Esophagus muscularis mucosa (tissue), 4 donors: ENCODE measurements around the gene CST9L. TPM values are rescaled to one million over a fixed set of nuclear protein-coding genes. Genes with fewer than 3 reads are reported as not detected.
A peak's percentile ranks its signal among the peaks of the same experiment; 100 is the strongest.

Experiments
- DNase-seq: peaks from one replicate; pipeline ENCODE4 v3.0.0-alpha.2; 2017; ENCODE audit errors: extremely low spot score
- H3K27ac ChIP-seq, 4 donors: fragments of 200-600 bp; sonication (generic); replicated peaks in 1 of 4; 1 replicate in 3 of 4; 2 replicates in 1 of 4; pipeline ENCODE4 v1.5.1; 2016 to 2019; ENCODE audit warnings: mild to moderate bottlenecking in 1 of 4
- H3K27me3 ChIP-seq, 4 donors: fragments of 200-600 bp; sonication (generic); one replicate each; pipeline versions ENCODE4 v1.5.1 to v1.6.0; 2016 to 2019
- H3K36me3 ChIP-seq, 4 donors: fragments of 200-600 bp; sonication (generic); one replicate each; pipeline ENCODE4 v1.5.1; 2016 to 2019
- H3K4me1 ChIP-seq, 4 donors: fragments of 200-600 bp; sonication (generic); one replicate each; pipeline ENCODE4 v1.5.1; 2016 to 2019
- H3K4me3 ChIP-seq, 4 donors: fragments of 200-600 bp; sonication (generic); 1 replicate in 2 of 4; 2 replicates in 2 of 4; pipeline ENCODE4 v1.5.1; 2016 to 2019; ENCODE audit warnings: mild to moderate bottlenecking in 4 of 4, moderate library complexity in 1 of 4
- H3K9me3 ChIP-seq, 4 donors: fragments of 200-600 bp; sonication (generic); 1 replicate in 3 of 4; 2 replicates in 1 of 4; pipeline ENCODE4 v1.5.1; 2016 to 2019
- EP300 ChIP-seq: sonication (generic); formaldehyde crosslinking; IDR thresholded peaks from one replicate; pipeline ENCODE4 v1.6.1; 2017; ENCODE audit warnings: antibody characterized with exemption
- POLR2A ChIP-seq: fragments of 450-650 bp; IDR thresholded peaks from one replicate; pipeline ENCODE4 v1.6.1; 2017; ENCODE audit warnings: antibody characterized with exemption, moderate library complexity, mild to moderate bottlenecking, low read depth
- POLR2AphosphoS5 ChIP-seq, 2 donors: sonication (generic); formaldehyde crosslinking; IDR thresholded peaks; one replicate each; pipeline ENCODE4 v1.6.1; 2017; ENCODE audit warnings: antibody characterized with exemption in 2 of 2
- WGBS: methylation state at CpG from one replicate; pipeline ENCODE4 v1.1.5; 2018; 5-methylcytosine and 5-hydroxymethylcytosine counted together
- intact Hi-C: fragments of 100-400 bp; cut with DNase I; formaldehyde crosslinking; loops from one replicate; pipeline ENCODE4 v1.15.1; 2023
- total RNA-seq, 4 donors: library from RNA; depleted of rRNA; stranded (reverse); fragments of >200 nt; gene quantifications; one replicate each; pipeline versions ENCODE4 v1.1.0 to v1.2.1, GENCODE V29; 2016
- TF ChIP-seq, protein P1 (sequence below), 3 experiments: fragments of 200-600 bp in 2 of 3; fragments of 450-650 bp in 1 of 3; sonication (generic) in 2 of 3; IDR thresholded peaks; one replicate each; pipeline ENCODE4 v1.5.1; 2017 to 2019; ENCODE audit warnings: antibody characterized with exemption in 3 of 3, mild to moderate bottlenecking in 2 of 3, moderate library complexity in 1 of 3

Gene CST9L, protein sequence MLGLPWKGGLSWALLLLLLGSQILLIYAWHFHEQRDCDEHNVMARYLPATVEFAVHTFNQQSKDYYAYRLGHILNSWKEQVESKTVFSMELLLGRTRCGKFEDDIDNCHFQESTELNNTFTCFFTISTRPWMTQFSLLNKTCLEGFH
- total RNA-seq, result not detected

DNA sequence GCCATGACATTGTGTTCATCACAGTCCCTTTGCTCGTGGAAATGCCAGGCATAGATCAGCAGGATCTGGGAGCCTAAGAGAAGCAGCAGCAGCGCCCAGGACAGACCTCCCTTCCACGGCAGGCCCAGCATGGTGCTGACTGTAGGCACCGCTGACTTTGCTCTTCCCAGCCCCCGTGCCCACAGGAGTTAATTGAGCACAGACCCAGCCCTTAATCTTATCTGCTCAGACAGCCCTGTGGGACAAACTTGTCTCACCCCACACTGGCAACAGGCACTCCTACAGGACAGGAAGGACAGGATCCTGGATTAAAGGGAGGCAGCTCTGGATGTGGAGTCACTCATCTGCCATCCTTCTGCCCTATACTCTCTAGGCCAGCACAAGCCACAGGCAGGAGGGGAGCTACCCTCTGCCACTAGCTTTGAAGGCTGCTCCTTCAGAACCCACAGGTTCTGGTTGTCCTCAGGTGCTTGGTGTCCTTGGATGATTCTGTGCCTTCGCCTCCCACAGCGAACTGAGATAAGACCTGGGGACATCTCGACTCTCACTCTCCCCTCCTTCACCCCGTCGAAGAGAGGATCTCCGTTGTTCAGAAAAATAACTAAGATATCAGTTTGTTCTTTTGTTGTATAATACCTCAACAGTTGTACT, at the start of gene CST9L:
Gene CST9L (minus strand): TSS at position 165 of the 651 bp plus-strand sequence. CDS start 34 bp downstream, at position 131.
- H3K9me3 ChIP-seq, result peaks cover 0 to 3% (median 1%) of the 10 kb centered on the region in 4 donors
- no peaks in the 10 kb centered on the region for H3K36me3 ChIP-seq
- H3K27ac ChIP-seq, result no peak within 1 kb of the TSS
- WGBS, result 66% methylated on average over 11 of the region's 11 CpGs
- peak; percentile 68 for DNase-seq
- H3K4me3 ChIP-seq, result no peak within 1 kb of the TSS
- H3K27me3 ChIP-seq, result no peaks in the 10 kb centered on the region
- TF ChIP-seq POLR2AphosphoS5 (IDR thresholded peaks at IDR 0.05) (no peak), EP300 (no peak), POLR2A (no peak)
- TF ChIP-seq, protein P1, sequence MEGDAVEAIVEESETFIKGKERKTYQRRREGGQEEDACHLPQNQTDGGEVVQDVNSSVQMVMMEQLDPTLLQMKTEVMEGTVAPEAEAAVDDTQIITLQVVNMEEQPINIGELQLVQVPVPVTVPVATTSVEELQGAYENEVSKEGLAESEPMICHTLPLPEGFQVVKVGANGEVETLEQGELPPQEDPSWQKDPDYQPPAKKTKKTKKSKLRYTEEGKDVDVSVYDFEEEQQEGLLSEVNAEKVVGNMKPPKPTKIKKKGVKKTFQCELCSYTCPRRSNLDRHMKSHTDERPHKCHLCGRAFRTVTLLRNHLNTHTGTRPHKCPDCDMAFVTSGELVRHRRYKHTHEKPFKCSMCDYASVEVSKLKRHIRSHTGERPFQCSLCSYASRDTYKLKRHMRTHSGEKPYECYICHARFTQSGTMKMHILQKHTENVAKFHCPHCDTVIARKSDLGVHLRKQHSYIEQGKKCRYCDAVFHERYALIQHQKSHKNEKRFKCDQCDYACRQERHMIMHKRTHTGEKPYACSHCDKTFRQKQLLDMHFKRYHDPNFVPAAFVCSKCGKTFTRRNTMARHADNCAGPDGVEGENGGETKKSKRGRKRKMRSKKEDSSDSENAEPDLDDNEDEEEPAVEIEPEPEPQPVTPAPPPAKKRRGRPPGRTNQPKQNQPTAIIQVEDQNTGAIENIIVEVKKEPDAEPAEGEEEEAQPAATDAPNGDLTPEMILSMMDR (IDR thresholded peaks at IDR 0.05), result no peak
- no peaks in the 10 kb centered on the region for H3K4me1 ChIP-seq
- intact Hi-C loops, result no loop called here

DNA sequence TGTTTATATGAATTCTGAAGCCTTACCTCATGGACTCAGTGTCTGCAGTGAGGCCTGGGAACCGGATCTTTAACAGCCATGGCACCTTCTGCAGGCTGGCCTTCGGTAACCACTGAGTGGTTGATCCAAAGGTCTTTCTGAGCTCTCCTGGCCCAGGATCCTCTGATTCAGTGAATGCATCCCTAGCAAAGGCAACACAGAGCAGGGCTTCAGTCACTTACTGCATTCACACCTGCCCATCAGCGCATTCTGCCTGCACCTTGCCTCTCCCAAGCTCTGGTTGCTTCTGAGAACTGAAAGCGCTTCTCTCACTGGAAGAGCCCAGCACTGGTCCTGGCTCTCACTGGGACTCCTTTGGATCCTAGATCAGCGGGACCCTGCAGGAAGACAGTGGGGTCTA, 45.9 kb upstream of the CST9L start:
- TF ChIP-seq, protein P1 (IDR thresholded peaks at IDR 0.05), result no peak
- TF ChIP-seq POLR2A (no peak), EP300 (no peak), POLR2AphosphoS5 (IDR thresholded peaks at IDR 0.05) (no peak)
- intact Hi-C loops, result loop anchor here (5.0 kb wide), 1 partner anchor 267 kb away; no protein-coding TSS in a partner anchor
- no peaks in the 10 kb centered on the region for H3K27me3 ChIP-seq

DNA sequence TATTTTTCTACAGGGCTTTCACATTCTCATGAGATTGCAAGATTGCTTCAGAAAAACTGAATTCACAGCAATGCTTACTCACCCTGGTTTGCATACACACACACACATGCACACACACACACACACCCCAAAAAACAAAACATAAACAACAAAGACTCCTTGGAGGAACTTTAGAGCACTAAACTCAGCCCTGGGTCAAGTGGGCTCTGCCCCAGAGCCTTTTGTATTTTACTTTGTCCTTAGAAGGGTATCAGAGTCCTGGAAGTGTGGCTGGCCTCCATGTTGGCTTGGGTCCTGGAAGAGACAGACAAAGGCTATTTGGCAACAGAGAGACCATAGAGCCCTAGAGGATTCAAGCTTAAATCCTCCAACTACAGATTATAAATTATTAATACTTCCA, 45.4 kb upstream of the CST9L start:
- peak; percentile 91 for DNase-seq
- H3K27me3 ChIP-seq, result no peaks in the 10 kb centered on the region
- no peaks in the 10 kb centered on the region for H3K36me3 ChIP-seq
- peak overlapping the region; percentile 57 to 76 (median 64) for H3K27ac ChIP-seq
- no peak for TF ChIP-seq POLR2A
- peaks cover 0 to 35% (median 30%) of the 10 kb centered on the region in 4 donors for H3K4me1 ChIP-seq
- no peaks in the 10 kb centered on the region for H3K9me3 ChIP-seq
- no peak overlapping the region for H3K4me3 ChIP-seq
- intact Hi-C loops, result loop anchor here (5.0 kb wide), 1 partner anchor 266 kb away; no protein-coding TSS in a partner anchor

More for the DNA sequence above, 45.9 kb upstream of the CST9L start:
- H3K4me3 ChIP-seq, result no peak overlapping the region
- H3K27ac ChIP-seq, result peak overlapping the region; percentile 57 to 76 (median 64)
- H3K4me1 ChIP-seq, result peaks cover 0 to 35% (median 30%) of the 10 kb centered on the region in 4 donors
- 86% methylated on average over 4 of the region's 5 CpGs for WGBS
- H3K36me3 ChIP-seq, result no peaks in the 10 kb centered on the region
- H3K9me3 ChIP-seq, result no peaks in the 10 kb centered on the region
- DNase-seq, result peak; percentile 60

DNA sequence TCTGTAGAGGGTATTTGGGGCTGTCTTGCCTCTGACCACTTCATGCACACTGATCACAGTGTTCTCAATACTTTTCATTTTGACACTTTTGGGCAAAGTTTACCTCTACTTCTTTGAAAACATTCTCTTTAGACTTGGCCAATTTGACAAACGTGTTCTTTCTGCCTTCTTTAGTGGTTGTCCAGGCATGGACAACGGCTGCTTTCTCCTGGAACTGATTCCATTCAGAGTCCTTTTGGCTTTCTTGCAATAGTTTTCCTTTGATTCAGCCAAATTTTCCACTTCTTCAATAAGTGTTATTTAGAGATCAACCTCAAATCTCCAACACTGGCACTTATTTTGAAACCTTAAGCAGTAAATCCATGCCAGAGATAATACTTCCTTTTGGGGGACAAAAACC, 44.1 kb upstream of the CST9L start:
- intact Hi-C loops, result loop anchor here (5.0 kb wide), 1 partner anchor 265 kb away; no protein-coding TSS in a partner anchor
- H3K4me3 ChIP-seq, result no peak overlapping the region
- 63% methylated on average over 2 of the region's 2 CpGs for WGBS
- no peaks in the 10 kb centered on the region for H3K9me3 ChIP-seq
- TF ChIP-seq, protein P1 (IDR thresholded peaks at IDR 0.05), result no peak
- TF ChIP-seq POLR2AphosphoS5 (IDR thresholded peaks at IDR 0.05), result no peak
- TF ChIP-seq EP300, result no peak
- no peak for TF ChIP-seq POLR2A
- H3K27ac ChIP-seq, result peak overlapping the region; percentile 57 to 76 (median 64)
- H3K4me1 ChIP-seq, result peaks cover 0 to 39% (median 34%) of the 10 kb centered on the region in 4 donors
- H3K27me3 ChIP-seq, result no peaks in the 10 kb centered on the region
- peak; percentile 21 for DNase-seq
- no peaks in the 10 kb centered on the region for H3K36me3 ChIP-seq

DNA sequence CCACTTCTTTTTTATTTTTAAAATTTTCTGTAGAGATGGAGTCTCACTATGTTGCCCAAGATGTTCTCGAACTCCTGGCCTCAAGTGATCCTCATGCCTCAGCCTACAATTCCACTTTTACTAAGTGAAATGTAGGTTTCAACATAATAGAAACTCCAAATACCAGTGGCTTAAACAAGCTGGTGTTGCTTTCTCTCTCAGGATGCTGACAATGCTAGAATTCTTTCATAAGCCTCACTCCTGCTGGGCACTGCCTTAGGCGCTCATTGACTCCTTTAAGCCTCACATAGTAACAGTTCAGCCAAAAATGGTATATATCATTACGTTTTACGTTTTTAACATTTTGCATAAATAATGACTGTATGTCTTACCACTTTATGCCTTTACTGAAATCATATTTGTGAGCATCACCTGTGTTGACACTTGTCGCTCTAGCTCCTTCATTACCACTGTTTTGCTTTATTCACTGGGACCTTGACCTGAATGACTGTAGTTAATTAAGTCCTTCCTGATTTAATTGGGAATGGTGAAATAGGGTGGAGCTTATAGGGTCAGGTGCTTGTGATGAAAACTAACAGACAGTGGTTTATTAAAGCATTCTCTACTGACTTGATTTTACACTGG, 41.3 kb upstream of the CST9L start:
- no peak for TF ChIP-seq EP300
- TF ChIP-seq POLR2AphosphoS5 (IDR thresholded peaks at IDR 0.05), result no peak
- TF ChIP-seq, protein P1 (IDR thresholded peaks at IDR 0.05), result no peak
- TF ChIP-seq POLR2A, result no peak
- peak; percentile 14 for DNase-seq
- intact Hi-C loops, result loop anchor here (5.0 kb wide), 2 partner anchors 187 to 262 kb away; partner anchors contain the start of gene NAPB
- Histone ChIP-seq H3K27ac (peak overlapping the region in 2 of 4 donors; percentile 8 to 63), H3K27me3 (no peaks in the 10 kb centered on the region), H3K36me3 (no peaks in the 10 kb centered on the region), H3K9me3 (no peaks in the 10 kb centered on the region), H3K4me1 (peaks cover 0 to 55% (median 48%) of the 10 kb centered on the region in 4 donors), H3K4me3 (no peak overlapping the region)
- 90% methylated on average over 5 of the region's 5 CpGs for WGBS
